Neural progenitor cell (in vitro differentiated cells): ENCODE measurements around the gene GABRB2.

Experiments used
- CTCF ChIP-seq: fragments of 200-600 bp; sonication (generic); IDR thresholded peaks from 2 replicates; pipeline ENCODE4 v1.5.1; 2017; ENCODE audit warnings: antibody characterized with exemption, mild to moderate bottlenecking
- EZH2 ChIP-seq: fragments of 200-600 bp; sonication (generic); IDR thresholded peaks from 2 replicates; pipeline ENCODE4 v1.6.1; 2017; ENCODE audit warnings: antibody characterized with exemption, mild to moderate bottlenecking, moderate library complexity

DNA sequence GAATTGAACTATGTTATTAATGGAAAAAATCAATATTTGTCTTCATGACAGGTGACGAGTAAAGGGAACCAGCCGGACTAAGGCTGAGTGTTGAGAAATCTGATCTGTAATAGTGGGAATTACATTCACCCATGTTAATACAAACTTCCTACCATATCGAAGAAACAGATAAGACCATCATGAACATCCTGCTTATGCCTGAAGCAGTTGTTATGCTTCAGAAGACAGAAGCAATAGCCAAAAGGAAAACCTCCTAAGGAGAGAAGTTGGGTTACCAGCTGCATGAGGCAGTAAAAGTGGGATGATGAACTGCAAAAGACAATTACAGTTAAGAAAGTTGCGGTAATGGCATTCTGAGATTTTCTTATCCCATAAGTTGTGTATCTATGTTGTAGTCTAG is 281.5 kb downstream of the GABRB2 start:
- no peak for TF ChIP-seq CTCF
- TF ChIP-seq EZH2 = no peak
